HG02763 (cell line): ENCODE data around the gene CDKAL1.

ENCODE experiments used
- ATAC-seq: cut with Tn5 transposase; IDR thresholded peaks from one replicate; pipeline ENCODE4 v1.9.1; 2021; ENCODE audit warnings: mild to moderate bottlenecking, moderate library complexity; ENCODE audit not compliant: unreplicated experiment

Gene CDKAL1

DNA sequence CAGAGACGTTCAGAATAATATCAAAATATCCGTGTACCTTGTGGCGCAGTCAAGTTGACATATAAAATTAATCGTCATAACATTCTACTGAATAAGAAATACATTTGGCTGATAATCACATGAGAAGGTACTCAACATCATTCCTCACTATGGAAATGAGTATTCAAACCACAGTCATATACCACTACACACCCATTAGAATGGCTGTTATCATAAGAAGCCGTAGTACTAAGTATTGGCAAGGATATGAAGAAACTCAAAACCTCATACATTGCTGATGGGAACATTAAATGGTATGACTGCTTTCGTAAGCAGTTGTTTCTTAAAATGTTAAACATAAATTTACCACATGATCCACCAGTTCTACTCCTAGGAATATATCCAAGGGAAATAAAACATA, 244.7 kb downstream of the CDKAL1 start:
- ATAC-seq: no peak

DNA sequence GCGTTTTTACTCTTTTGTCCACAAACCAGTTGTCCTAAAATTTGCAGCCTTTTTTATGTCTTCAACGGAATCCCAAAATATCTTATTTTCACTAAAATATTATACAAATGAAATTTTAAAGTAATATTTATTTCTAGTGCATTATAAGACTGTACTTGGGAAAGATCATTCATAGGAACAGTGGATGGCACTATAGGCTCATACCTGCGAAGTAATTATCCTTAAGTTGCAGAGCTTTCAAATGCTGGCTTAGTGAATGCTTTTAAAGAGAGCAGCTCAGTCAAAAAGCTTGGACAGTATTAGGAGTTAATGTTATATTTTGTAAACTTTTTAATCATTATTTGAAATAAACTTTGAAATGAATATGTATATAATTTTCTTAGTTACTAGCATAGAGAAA, 254.9 kb downstream of the CDKAL1 start:
- ATAC-seq: no peak

GRCh38 chr6:20790032-20790791, 256.0 kb downstream of the CDKAL1 start:
- no peak for ATAC-seq

DNA sequence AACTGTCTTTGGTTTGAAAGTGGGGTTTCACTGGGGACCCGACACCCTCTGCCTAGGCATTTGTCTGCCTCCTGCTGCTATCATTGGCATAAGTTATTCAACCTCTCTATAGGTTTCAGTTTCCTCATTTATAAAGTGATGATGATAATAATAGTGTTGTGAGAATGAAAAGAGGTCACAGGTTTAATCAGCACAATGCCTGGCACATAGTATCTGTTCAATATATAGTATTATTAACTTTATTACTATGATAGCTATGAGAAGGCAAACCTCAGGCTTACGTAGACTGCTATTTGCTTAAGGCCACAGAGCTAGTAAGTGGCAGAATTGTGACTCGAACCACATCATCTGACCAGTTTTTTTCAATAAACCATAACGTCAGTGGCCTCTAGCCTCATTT, 256.8 kb downstream of the CDKAL1 start:
- no peak for ATAC-seq

- ATAC-seq: no peak
These were observed 257.7 kb downstream of the CDKAL1 start for GRCh38 chr6:20791944-20792343.

GRCh38 chr6:20793174-20793573, 258.9 kb downstream of the CDKAL1 start:
- ATAC-seq: no peak

DNA sequence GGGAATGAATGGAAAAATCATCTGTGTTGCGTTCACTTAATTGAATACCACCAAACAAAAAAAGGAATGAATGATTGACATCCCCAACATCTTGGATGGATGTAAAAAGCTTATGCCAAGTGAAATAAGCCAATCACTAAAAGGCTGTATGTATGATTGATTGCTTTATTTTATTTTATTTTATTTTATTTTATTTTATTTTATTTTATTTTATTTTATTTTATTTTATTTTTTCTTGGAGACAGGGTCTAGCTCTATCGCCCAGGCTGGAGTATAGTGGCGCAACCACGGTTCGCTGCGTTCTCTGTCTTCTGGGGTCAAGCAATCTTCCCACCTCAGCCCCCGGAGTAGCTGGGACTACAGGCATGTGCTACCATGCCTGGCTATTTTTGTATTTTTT, 263.3 kb downstream of the CDKAL1 start:
- ATAC-seq: no peak

DNA sequence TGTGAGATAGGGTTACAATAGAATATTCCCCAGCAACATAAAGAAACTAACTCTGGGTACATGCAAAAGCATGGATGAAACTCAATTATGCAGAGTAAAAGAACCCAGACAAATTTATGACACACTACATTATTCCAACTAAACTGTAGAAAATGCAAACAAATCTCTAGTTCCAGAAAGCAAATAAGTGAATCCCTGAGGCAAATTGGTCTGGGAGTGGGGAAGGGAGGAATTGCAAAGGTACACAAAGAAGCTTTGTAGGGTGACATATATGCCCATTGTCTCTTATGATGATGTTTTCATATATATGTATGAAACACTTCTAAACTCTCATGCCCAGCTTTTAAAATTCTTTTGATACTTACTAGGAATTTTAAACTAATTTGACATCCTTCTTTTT, 266.0 kb downstream of the CDKAL1 start:
- ATAC-seq: no peak

DNA sequence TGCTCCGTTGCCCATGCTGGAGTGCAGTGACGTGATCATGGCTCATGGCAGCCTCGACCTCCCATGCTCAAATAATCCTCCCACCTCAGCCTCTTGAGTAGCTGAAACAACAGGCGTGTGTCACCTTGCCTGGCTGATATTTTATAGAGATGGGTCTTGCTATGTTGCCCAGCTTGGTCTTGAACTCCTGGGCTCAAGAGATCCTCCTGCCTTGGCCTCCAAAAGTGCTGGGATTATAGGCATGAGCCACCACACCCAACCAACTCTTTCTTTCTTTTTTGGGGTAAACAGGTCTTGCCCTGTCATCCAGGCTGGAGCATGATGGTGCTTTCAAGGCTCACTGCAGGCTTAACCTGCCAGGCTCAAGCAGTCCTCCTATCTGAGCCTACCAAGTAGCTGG, 266.4 kb downstream of the CDKAL1 start:
- ATAC-seq: no peak

GRCh38 chr6:20801595-20801994, 267.3 kb downstream of the CDKAL1 start:
- no peak for ATAC-seq

GRCh38 chr6:20802596-20802995, 268.3 kb downstream of the CDKAL1 start:
- no peak for ATAC-seq

GRCh38 chr6:20805021-20805420, 270.8 kb downstream of the CDKAL1 start:
- ATAC-seq: no peak

DNA sequence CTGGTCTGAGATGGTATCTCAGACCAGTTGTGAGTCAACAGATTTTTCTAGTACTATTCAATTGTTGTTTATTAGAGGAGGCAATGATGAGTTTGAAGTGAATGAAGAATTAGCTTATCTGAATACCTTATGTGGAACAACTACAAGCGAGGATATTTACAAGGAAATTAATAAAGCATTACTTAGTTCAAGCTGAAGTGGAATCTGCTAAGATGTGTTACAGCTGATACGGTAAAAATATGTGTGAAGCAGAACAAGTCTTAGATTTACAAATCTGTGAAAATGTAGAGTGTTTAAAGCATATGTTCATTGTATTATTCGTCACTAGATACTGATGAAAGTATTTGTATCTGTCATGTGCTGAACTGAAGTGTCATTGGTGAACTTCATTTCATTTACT, 272.4 kb downstream of the CDKAL1 start:
- no peak for ATAC-seq

GRCh38 chr6:20808439-20808838, 274.2 kb downstream of the CDKAL1 start:
- no peak for ATAC-seq

GRCh38 chr6:20808924-20809323, 274.7 kb downstream of the CDKAL1 start:
- ATAC-seq: no peak

DNA sequence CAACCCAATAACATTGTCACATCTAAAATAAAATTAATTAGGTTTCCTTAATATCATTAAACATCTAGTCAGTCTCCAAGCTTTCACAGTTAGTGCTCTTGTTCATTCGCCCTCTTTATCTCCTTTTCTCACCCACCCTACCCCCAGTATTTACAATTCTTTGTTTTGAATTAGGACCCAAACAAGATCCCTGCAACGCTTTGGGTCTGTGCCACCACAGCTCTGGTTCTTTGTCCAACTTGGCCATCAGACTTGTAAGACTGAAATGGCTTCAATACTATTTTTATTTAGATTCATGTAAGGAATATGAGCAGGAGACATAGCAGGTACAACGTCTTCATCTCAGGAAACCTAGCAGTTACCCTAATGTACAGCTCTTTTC, 276.5 kb downstream of the CDKAL1 start:
- no peak for ATAC-seq

DNA sequence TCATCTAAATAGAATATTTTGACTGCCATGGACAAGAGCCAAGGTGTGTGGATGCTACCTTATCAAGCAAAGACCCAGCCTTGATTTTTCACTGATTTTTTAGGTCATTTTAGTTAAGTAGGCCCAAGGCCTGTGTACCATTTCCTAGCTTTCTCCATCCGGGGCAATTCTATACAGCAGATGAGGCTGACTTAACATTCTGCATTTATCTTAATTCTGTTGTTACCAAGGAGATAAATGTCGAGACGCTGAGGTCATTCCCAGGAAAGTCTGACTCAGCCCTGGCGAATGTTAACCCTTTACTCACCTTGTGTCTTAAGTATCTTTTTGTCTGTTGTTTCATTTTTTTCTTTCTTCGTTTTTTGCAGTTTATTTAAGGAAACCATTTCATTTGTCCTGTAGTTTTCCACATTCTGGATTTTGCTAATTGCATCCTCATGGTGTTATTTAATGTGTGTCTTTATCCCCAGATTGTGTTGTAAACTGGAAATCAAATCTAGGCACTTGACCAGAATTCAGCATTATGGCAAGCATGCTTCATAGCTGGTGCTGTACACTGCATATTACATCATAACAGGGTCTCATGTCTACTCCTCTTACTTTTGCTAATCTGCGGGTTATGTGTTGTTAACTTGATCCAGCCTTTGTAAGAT, 277.0 kb downstream of the CDKAL1 start:
- ATAC-seq: no peak

DNA sequence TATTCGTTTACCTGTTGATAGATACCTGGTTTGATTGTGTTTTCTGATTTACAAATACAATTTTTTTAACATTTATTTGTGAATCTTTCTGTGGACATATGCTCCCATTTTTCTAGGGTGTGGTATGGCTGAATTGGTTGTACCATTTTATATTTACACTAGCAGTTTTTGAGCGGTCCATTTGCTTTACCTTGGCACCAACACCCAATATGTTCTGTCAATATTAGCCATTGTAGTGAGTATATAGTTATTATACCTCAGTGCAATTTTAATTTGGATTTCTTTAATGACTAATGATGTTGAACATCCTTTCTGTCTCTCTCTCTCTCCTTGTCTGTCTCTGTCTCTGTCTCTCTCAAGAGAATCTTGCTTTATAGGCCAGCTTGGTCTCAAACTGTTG, 278.5 kb downstream of the CDKAL1 start:
- ATAC-seq: no peak

- no peak for ATAC-seq
These were observed 280.2 kb downstream of the CDKAL1 start for GRCh38 chr6:20814494-20814893.

DNA sequence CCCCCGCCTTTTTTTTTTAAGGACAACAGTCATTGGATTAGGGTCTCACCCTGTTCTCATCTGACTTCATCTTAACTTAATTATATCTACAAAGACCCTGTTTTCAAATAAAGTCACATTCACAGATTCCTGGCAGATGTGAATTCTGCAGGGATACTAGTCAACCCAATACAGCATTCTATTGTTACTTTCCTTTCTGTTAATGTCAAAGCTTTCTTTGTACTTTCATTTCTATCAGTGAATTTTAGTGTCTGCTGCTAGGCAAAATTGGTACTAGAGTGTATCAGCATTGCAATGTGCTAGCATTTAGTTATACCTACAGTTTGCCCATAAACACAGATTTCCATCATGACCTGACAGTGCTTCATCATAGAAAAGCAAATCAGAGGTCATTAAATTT, 281.9 kb downstream of the CDKAL1 start:
- ATAC-seq: no peak

DNA sequence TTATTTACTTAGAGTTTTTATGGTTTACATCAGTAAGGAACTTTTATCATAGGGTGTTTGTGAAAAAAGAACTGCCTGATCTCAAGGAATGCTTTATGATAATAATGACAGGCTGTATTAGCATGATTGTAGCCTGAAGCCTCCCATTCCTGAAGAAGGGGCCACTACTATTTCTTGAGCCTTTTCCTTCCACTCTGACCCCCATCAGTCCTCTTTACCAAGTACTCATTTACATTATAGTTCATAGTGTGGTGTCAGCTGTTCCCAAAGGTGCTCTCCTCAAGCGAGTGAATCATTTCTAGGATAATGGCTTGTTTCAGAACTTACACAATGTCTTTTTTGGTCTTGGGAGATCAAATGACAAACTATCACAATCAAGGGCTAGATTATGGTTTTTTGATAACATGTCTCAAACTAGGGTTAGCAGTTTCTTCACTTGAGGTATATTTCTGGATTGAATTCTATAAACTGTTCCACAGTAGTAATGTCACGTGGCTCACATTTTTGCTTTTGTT, 283.6 kb downstream of the CDKAL1 start:
- no peak for ATAC-seq

DNA sequence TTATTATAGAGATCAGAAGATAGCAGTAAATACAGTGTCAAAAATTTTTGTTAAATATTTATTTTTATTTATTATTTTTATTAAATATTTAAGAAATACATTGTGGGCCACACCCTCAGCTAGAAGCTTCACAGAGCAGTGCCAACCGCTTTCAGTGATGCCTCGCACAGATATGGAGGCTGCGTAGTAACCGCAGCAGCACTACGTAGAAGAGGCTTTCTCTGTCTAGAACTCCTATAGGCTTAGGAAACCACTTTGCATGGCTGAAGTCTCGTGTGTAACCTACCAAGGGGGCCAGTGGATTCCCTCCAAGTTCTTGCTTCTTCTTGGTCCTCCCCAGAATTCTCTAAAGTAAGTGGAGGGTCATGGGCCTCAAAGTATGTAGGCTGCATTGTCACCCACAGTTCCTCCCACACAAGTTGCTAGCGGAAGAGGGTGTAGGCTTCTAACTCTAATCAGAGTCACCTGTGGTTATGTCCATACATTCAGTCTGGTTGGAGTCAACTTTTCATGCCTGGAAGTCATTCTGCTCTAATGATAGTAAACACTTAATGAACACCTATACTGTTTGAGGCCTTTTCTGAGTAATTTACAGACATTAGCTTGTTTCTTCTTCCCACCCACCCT, 285.6 kb downstream of the CDKAL1 start:
- ATAC-seq: no peak
